Spleen (tissue), 7 donors: Measurements from ENCODE around the gene PRXL2B.

ENCODE experiments used
- CTCF ChIP-seq, 11 experiments: fragments of 200-600 bp in 7 of 11; fragments of 450-650 bp in 4 of 11; sonication (generic) in 4 of 11; IDR thresholded peaks in 8 of 11; conservative IDR thresholded peaks in 3 of 11; 1 replicate in 7 of 11; 2 replicates in 4 of 11; pipeline versions ENCODE4 v1.4.0 to v1.8.0; 2016 to 2021; ENCODE audit warnings: antibody characterized with exemption in 11 of 11, inconsistent platforms in 4 of 11, mild to moderate bottlenecking in 1 of 11
- POLR2A ChIP-seq, 3 donors: fragments of 450-650 bp; IDR thresholded peaks; one replicate each; pipeline ENCODE4 v1.5.1; 2017; ENCODE audit warnings: antibody characterized with exemption in 3 of 3, mild to moderate bottlenecking in 1 of 3
- donor health status: DM: no; HTN: no; CAD: no; lungs with moderate emphysema.
- donor health status: DM: no; HTN: no; CAD: no.
- donor health status: DM: no; HTN: no; CAD: no.

GRCh38 chr1:2611031-2611501 is 24.5 kb downstream of the PRXL2B start:
- TF ChIP-seq CTCF (IDR thresholded peaks at IDR 0.05 in 8 of 11, conservative IDR thresholded peaks at IDR 0.05 in 3 of 11), result no peak
- TF ChIP-seq POLR2A (IDR thresholded peaks at IDR 0.05), result no peak
